NCI-H524 (cell line): ENCODE results near the gene EEFSEC.

ENCODE experiments used
- DNase-seq, 2 experiments: peaks; one replicate each; lab custom pipeline; 2025; lab: John Stamatoyannopoulos, UW

EEFSEC gene

DNA sequence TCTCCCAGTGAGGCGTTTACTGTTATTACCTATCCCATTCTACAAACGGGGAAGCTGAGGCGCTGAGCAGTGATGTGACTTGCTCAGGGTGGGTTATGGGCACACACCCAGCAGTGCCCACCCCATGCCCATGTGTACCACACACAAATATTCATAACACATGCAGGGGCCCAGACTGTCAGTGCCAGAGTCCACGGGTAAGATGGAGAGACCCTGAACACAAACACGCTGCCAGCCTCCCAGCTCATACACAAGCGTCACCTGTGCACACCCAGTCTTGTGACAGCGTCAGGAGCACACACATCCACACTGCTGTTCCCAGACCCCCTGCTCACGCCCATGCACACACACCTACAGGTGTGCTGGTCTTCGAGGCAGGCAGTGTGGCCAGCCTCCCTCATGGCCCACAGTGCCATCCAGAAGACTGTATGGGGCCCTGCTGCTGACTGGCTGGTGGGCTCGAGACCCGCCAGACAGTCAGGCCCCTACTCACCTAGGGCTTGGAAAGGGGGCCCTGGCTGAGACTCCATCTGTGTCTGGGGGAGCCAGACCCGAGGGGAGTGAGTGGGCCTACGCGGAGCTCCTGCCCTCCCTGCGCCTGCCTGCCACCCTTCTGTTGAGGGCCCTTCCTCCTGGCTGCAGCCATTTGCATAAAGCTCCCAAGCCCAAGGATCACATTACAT, 274.0 kb downstream of the EEFSEC start:
- peak; percentile 38 to 72 for DNase-seq

- DNase-seq, result no peak
Observed at GRCh38 chr3:128427872-128428822, 274.9 kb downstream of the EEFSEC start.

GRCh38 chr3:128429275-128429674, 276.0 kb downstream of the EEFSEC start:
- no peak for DNase-seq

DNA sequence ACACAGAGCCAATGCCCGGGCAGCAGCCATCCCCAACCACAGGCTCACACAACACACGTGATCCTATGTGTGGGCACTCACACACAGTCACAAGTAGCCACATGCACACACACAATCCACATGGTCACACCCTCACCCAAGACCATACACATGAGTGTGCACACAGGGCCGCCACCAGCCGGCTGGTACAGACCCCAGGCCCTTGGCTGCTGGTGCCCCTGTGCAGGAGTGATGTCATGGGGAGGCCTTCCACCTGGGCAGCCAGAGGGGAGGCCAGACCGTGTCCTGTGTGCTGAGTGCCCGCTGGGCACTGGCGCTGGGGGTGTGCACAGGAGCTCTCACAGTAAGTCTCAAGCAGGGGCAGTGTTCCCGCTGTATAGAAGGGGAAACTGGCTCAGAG, 276.5 kb downstream of the EEFSEC start:
- no peak for DNase-seq

- DNase-seq, result no peak
Observed at GRCh38 chr3:128430301-128430700, 277.0 kb downstream of the EEFSEC start.

- no peak for DNase-seq
Observed at GRCh38 chr3:128430731-128431130, 277.4 kb downstream of the EEFSEC start.

DNA sequence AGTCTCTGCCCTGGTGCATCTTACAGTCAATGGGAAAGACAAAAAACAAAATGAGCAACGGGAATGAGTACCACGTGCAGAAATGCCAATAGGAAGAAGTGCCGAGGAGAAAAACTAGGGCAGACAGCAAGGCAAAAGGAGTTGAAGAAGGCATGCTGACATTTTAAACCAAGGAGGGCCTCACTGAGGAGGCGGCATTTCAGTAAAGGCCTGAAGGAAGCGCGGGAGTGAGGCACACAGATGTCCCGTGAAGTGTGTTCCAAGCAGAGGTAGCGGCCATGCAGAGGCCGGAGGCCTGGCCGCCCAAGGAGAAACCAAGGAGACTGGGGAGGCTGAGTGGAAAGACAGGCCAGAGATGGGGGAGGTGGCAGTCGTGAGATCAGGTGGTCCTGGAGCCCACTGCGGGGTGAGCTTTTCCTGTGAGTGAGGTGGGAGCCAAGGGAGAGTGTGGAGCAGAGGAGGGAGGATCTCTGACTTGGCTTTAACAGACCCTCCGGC, 278.6 kb downstream of the EEFSEC start:
- DNase-seq, result no peak

DNA sequence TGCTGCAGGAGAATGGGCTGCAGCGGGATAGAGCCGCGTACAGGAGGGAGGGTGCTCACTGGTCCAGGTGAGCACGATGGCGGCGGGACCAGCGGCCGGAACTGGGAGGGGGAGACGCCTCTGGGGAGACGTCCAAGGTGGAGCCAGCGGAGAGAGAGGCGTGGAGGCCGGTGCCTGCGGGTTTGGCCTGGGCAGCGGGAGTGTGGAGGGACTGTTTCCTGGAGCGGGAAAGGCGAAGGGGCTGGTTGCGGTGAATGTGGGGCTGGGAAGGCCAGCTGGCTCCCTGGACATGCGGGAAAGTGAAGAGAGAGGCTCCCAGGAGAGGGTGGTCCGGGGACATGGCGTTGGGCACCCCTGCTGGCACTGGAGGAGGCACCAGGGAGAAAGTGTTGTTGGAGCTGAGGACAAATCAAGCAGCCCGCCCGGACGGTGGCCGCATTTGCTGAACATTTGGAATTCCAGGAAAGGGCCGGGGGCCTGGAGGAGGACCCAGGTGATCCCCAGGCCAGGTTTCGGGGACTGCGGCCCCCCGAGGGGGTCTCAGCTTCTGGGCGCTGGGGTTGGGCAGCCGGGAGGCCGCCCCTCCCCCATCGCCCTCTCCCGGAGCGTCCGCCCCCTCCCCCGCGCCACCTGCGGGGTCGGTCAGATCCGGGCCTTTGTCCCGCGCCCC, 279.2 kb downstream of the EEFSEC start:
- no peak for DNase-seq

- peak in 1 of 2 experiments; percentile 63 for DNase-seq
Observed at GRCh38 chr3:128432971-128433836, 279.9 kb downstream of the EEFSEC start.

GRCh38 chr3:128433837-128434165, 280.5 kb downstream of the EEFSEC start:
- DNase-seq, result no peak

- DNase-seq, result no peak
Observed at GRCh38 chr3:128434524-128434923, 281.2 kb downstream of the EEFSEC start.

DNA sequence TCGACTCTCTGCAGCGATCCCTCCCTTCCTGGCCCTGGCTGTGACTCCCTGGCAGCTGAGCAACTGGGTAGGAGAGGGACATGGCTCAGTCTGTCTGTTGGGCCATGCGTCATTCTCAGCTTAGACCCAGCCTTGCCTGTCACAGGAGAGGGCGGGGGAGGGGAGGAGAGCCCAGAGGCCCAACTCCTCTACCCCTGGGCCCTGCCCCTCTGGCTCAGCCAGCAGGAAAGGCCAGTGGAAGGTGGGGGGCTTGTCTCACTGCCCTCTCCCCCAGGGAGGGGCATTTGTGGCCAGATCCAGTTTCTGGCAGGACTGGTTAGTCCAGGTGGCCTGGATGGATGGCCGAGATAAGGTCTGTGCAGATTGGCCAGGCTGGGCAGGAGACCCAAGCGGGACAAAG, 281.8 kb downstream of the EEFSEC start:
- no peak for DNase-seq

DNA sequence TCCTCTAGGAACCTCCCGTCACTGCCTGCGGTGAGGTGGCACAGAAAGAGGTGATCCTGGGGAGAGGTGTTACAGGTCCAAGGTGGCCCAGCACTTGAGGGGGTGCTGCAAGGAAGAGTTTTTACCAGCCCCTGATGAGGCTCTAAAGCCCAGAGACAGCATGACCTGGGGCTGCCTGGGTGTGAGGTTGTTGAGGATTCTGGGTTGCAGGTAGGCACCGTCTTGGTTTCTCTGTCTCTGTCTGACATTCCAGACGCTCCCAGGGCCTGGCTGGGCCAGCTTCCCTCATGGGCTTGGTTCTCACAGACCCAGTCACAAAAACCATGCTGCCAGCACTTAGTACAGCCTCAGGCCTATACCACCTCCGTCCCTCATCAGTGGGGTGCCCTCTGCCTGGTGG, 282.3 kb downstream of the EEFSEC start:
- DNase-seq, result no peak

DNA sequence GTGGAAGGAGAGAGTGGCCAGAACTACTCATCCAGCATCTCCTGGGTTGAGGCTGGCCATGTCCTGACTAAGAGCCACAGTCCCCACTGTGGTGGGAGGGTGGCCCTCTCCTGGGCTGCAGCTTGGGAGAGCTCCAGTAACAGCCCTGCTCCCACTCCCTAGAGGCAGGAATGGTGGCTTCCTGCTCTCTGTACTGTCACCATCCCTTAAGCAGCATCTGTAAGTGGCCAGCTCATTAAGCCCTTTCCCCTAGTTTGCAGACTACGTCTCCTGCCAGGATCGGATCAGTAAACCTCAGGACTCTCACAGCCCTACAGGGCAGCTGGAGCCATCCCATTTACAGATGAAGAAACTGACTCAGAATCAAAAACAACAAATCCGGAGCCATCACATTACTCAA, 282.9 kb downstream of the EEFSEC start:
- no peak for DNase-seq

- no peak for DNase-seq
Observed at GRCh38 chr3:128438488-128439072, 285.3 kb downstream of the EEFSEC start.

DNA sequence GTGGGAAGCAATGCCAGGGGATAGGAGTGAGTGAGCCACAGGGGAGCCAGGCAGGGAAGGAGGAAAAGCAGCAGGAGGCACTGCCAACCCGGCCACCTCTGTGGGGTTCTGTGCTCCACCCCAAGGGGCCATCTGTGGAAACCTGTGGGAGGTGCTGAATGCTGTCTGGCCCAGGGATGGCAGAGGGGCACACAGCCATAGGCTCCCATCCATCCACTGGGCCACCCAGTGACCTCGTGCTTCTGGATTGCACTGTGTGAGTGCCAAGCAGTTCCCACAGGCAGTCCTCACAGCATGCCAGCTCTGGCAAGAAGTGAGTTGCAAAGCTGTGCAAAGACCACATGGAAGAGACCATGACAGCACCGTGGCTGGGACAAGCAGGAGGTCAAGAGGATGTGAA, 285.9 kb downstream of the EEFSEC start:
- no peak for DNase-seq

- no peak for DNase-seq
Observed at GRCh38 chr3:128442070-128442469, 288.8 kb downstream of the EEFSEC start.

GRCh38 chr3:128442949-128443348, 289.7 kb downstream of the EEFSEC start:
- DNase-seq, result no peak

- DNase-seq, result no peak
Observed at GRCh38 chr3:128443771-128444170, 290.5 kb downstream of the EEFSEC start.

GRCh38 chr3:128445357-128445756, 292.1 kb downstream of the EEFSEC start:
- no peak for DNase-seq

DNA sequence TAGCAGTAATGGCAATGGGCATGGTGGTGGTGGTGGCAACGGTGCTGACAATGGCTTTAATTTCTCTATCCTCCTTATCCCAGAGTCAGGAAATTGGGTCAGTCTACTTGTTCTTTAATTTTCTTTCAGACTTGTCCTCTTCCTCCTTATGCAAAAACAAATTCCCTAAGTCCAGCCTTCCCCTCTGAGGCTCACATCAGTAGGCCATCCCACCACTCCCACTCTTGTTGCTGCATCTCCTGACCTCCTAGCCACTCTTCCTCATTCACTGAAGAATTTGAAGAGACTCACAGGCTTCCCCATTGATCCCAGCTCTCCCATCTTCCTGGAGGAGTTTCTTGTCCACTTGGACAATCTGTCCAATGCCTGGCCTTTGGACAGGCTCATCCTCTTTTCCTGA, 293.5 kb downstream of the EEFSEC start:
- no peak for DNase-seq
